Measurements from ENCODE around the gene CGB3.

The CGB3 gene

DNA sequence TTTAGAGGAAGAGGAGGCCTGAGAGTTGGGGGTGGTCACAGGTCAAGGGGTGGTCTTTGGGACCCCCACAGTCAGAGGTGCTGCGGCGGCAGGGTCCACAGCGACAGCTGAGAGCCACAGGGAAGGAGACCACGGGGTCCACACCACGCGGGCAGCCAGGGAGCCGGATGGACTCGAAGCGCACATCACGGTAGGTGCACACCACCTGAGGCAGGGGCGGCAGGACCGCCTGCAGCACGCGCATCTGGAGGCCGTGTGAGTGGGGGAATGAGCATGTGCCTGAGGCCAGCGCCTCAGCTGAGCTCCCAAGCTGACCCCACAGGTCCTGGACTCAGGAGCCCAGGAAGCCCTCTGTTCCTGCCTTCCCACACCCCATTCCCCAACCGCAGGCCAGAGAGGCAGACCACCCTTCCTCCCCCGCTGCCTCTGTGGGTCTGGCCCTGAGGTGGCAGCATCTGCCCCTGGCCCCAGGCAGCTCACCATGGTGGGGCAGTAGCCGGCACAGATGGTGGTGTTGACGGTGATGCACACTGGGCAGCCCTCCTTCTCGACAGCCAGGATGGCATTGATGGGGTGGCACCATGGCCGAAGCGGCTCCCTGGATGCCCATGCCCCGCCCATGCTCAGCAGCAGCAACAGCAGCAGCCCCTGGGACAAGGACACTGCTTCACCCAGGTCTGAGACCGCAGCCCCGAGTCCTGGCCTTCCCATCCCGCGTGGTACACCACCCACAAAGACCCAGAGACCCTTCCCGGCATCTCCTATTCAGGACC, 7.9 kb downstream of the CGB3 start:
- no peak for TF ChIP-seq TSHZ1 (tag by site-specific recombination; IDR thresholded peaks at IDR 0.05; ENCODE audit: borderline replicate concordance)
- TF ChIP-seq ZNF175 (tag by site-specific recombination; IDR thresholded peaks at IDR 0.05): no peak
- no peak for TF ChIP-seq ZNF311 (tag by site-specific recombination; IDR thresholded peaks at IDR 0.05; ENCODE audit: borderline replicate concordance)
- TF ChIP-seq ZNF223 (tag by site-specific recombination; IDR thresholded peaks at IDR 0.05): no peak
- TF ChIP-seq ZNF571 (tag by site-specific recombination; IDR thresholded peaks at IDR 0.05): no peak
- TF ChIP-seq ATF2 (tag by site-specific recombination; IDR thresholded peaks at IDR 0.05; ENCODE audit: low read depth): no peak
- no peak for TF ChIP-seq HOXA7 (CRISPR knock-in tag; IDR thresholded peaks at IDR 0.05; ENCODE audit: borderline replicate concordance)
- no peak for TF ChIP-seq ZFP37 (tag by site-specific recombination; IDR thresholded peaks at IDR 0.05)
- no peak for TF ChIP-seq ZNF555 (tag by site-specific recombination; conservative IDR thresholded peaks at IDR 0.05)
- H3K36me3 ChIP-seq (ENCODE audit: control insufficient read depth in 2 of 2, insufficient read depth in 1 of 2, low read length in 2 of 2): peaks cover 11 to 47% of the 10 kb centered on the region in 2 experiments; a peak in 2 of 3 replicates
- POLR2A ChIA-PET: no interaction called here
- no peaks in the 10 kb centered on the region for H3K9me3 ChIP-seq (ENCODE audit: control insufficient read depth, insufficient read depth, low read depth, low read length)
- H3K4me3 ChIP-seq (ENCODE audit: low read depth, low read length): no peak overlapping the region
- H3K27ac ChIP-seq (ENCODE audit: extremely low read depth, low read depth, low read length): no peak overlapping the region
- CTCF ChIA-PET: interaction anchor here (0.6 kb wide), 1 partner anchor 177 kb away, joined by 4 read pairs; no protein-coding TSS in a partner anchor
- peaks cover 7% of the 10 kb centered on the region for H3K4me1 ChIP-seq (ENCODE audit: control insufficient read depth, insufficient read depth, low read length)

GRCh38 chr19:49014870-49015255, 9.3 kb downstream of the CGB3 start:
- H3K4me1 ChIP-seq (ENCODE audit: control insufficient read depth, insufficient read depth, low read length): peaks cover 5% of the 10 kb centered on the region
- no peak overlapping the region for H3K4me3 ChIP-seq (ENCODE audit: low read depth, low read length)
- ChIA-PET CTCF (interaction anchor here (9.4 kb wide), 1 partner anchor 16 kb away, joined by 133 read pairs; no protein-coding TSS in a partner anchor), POLR2A (interaction anchor here (1.1 kb wide), 1 partner anchor 45 kb away, joined by 3 read pairs; no protein-coding TSS in a partner anchor)
- H3K9me3 ChIP-seq (ENCODE audit: control insufficient read depth, insufficient read depth, low read depth, low read length): no peaks in the 10 kb centered on the region
- H3K36me3 ChIP-seq (ENCODE audit: control insufficient read depth in 2 of 2, insufficient read depth in 1 of 2, low read length in 2 of 2): peaks cover 19 to 61% of the 10 kb centered on the region in 2 experiments; a peak in 2 of 3 replicates
- no peak overlapping the region for H3K27ac ChIP-seq (ENCODE audit: extremely low read depth, low read depth, low read length)
- no peak for TF ChIP-seq ZNF174 (tag by site-specific recombination; IDR thresholded peaks at IDR 0.05)
- TF ChIP-seq, protein P1, sequence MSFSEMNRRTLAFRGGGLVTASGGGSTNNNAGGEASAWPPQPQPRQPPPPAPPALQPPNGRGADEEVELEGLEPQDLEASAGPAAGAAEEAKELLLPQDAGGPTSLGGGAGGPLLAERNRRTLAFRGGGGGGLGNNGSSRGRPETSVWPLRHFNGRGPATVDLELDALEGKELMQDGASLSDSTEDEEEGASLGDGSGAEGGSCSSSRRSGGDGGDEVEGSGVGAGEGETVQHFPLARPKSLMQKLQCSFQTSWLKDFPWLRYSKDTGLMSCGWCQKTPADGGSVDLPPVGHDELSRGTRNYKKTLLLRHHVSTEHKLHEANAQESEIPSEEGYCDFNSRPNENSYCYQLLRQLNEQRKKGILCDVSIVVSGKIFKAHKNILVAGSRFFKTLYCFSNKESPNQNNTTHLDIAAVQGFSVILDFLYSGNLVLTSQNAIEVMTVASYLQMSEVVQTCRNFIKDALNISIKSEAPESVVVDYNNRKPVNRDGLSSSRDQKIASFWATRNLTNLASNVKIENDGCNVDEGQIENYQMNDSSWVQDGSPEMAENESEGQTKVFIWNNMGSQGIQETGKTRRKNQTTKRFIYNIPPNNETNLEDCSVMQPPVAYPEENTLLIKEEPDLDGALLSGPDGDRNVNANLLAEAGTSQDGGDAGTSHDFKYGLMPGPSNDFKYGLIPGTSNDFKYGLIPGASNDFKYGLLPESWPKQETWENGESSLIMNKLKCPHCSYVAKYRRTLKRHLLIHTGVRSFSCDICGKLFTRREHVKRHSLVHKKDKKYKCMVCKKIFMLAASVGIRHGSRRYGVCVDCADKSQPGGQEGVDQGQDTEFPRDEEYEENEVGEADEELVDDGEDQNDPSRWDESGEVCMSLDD (tag by site-specific recombination; IDR thresholded peaks at IDR 0.05): no peak
- TF ChIP-seq HOXC10 (CRISPR knock-in tag; IDR thresholded peaks at IDR 0.05): no peak
- TF ChIP-seq, protein P2, sequence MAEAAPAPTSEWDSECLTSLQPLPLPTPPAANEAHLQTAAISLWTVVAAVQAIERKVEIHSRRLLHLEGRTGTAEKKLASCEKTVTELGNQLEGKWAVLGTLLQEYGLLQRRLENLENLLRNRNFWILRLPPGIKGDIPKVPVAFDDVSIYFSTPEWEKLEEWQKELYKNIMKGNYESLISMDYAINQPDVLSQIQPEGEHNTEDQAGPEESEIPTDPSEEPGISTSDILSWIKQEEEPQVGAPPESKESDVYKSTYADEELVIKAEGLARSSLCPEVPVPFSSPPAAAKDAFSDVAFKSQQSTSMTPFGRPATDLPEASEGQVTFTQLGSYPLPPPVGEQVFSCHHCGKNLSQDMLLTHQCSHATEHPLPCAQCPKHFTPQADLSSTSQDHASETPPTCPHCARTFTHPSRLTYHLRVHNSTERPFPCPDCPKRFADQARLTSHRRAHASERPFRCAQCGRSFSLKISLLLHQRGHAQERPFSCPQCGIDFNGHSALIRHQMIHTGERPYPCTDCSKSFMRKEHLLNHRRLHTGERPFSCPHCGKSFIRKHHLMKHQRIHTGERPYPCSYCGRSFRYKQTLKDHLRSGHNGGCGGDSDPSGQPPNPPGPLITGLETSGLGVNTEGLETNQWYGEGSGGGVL (tag by site-specific recombination; IDR thresholded peaks at IDR 0.05): no peak
- no peak for TF ChIP-seq ELK4 (IDR thresholded peaks at IDR 0.05; ENCODE audit: borderline replicate concordance, low read depth, low read length)
- no peak for TF ChIP-seq ZNF274 (IDR thresholded peaks at IDR 0.05; ENCODE audit: low read length)
- TF ChIP-seq ZNF274 (tag by site-specific recombination; IDR thresholded peaks at IDR 0.05; ENCODE audit: borderline replicate concordance): no peak
- no peak for TF ChIP-seq ZNF121 (tag by site-specific recombination; IDR thresholded peaks at IDR 0.05)
- no peak for TF ChIP-seq ZFHX2 (tag by site-specific recombination; conservative IDR thresholded peaks at IDR 0.05)
- no peak for TF ChIP-seq ZNF621 (tag by site-specific recombination; IDR thresholded peaks at IDR 0.05)
- TF ChIP-seq ZNF600 (tag by site-specific recombination; IDR thresholded peaks at IDR 0.05): no peak
- no peak for TF ChIP-seq ZNF514 (tag by site-specific recombination; IDR thresholded peaks at IDR 0.05)
- no peak for TF ChIP-seq RBAK (tag by site-specific recombination; IDR thresholded peaks at IDR 0.05)

Measured in HEK293 (cell line).